ENCODE data around the gene VPS50. TPM values are rescaled to one million over a fixed set of nuclear protein-coding genes. Genes with fewer than 3 reads are reported as not detected.

Gene VPS50
- 22.2 and 26.4 TPM in 2 replicates for total RNA-seq (2014; rRNA removed; shearing (Covaris generic))

GRCh38 chr7:93231799-93232672 is at the start of gene VPS50:
TSS of gene VPS50 (plus strand) at chr7:93232366. CDS start at chr7:93232468, 102 bp downstream.
- H3K27ac ChIP-seq: peak within 1 kb of the TSS; percentile 34
- 0 out of 2 replicates have a peak, but pooled peaks cover 3% of the 10 kb centered on the region for H3K4me1 ChIP-seq
- H3K27me3 ChIP-seq: no peaks in the 10 kb centered on the region
- no peaks in the 10 kb centered on the region for H3K9me3 ChIP-seq (replicated peaks)
- H3K36me3 ChIP-seq: no peaks in the 10 kb centered on the region
- peak within 1 kb of the TSS; percentile 76 for H3K4me3 ChIP-seq
- peak; percentile 95 to 98 for DNase-seq

- Histone ChIP-seq H3K4me3 (no peak overlapping the region), H3K4me1 (no peaks in the 10 kb centered on the region), H3K36me3 (no peaks in the 10 kb centered on the region), H3K27ac (no peak overlapping the region), H3K9me3 (replicated peaks) (no peaks in the 10 kb centered on the region), H3K27me3 (peaks cover 6% of the 10 kb centered on the region)
- no peak for DNase-seq
Observed at GRCh38 chr7:93185303-93186027, 46.7 kb upstream of the VPS50 start.

- Histone ChIP-seq H3K9me3 (replicated peaks) (no peaks in the 10 kb centered on the region), H3K4me1 (no peaks in the 10 kb centered on the region), H3K36me3 (no peaks in the 10 kb centered on the region), H3K27me3 (peaks cover 9% of the 10 kb centered on the region), H3K27ac (no peak overlapping the region), H3K4me3 (no peak overlapping the region)
- DNase-seq: no peak
Observed at GRCh38 chr7:93188870-93189634, 43.1 kb upstream of the VPS50 start.

GRCh38 chr7:93194386-93194785 is 37.8 kb upstream of the VPS50 start:
- Histone ChIP-seq H3K27ac (no peak overlapping the region), H3K27me3 (peaks cover 4% of the 10 kb centered on the region), H3K36me3 (no peaks in the 10 kb centered on the region), H3K9me3 (replicated peaks) (no peaks in the 10 kb centered on the region), H3K4me3 (no peak overlapping the region), H3K4me1 (no peaks in the 10 kb centered on the region)
- no peak for DNase-seq

- H3K27ac ChIP-seq: no peak overlapping the region
- no peaks in the 10 kb centered on the region for H3K9me3 ChIP-seq (replicated peaks)
- DNase-seq: no peak
- H3K27me3 ChIP-seq: 0 out of 2 replicates have a peak, but pooled peaks cover under 1% of the 10 kb centered on the region
- H3K36me3 ChIP-seq: no peaks in the 10 kb centered on the region
- H3K4me3 ChIP-seq: no peak overlapping the region
- H3K4me1 ChIP-seq: no peaks in the 10 kb centered on the region
Observed at GRCh38 chr7:93196336-93196735, 35.8 kb upstream of the VPS50 start.

- H3K27me3 ChIP-seq: no peaks in the 10 kb centered on the region
- H3K9me3 ChIP-seq (replicated peaks): no peaks in the 10 kb centered on the region
- no peaks in the 10 kb centered on the region for H3K36me3 ChIP-seq
- no peak overlapping the region for H3K4me3 ChIP-seq
- no peak for DNase-seq
- H3K27ac ChIP-seq: no peak overlapping the region
- H3K4me1 ChIP-seq: no peaks in the 10 kb centered on the region
Observed at GRCh38 chr7:93198472-93198871, 33.7 kb upstream of the VPS50 start.

GRCh38 chr7:93202594-93203250 is 29.4 kb upstream of the VPS50 start:
- H3K27me3 ChIP-seq: peaks cover 5% of the 10 kb centered on the region; the same call in 1 of the 2 replicates
- H3K4me1 ChIP-seq: no peaks in the 10 kb centered on the region
- H3K36me3 ChIP-seq: no peaks in the 10 kb centered on the region
- no peak for DNase-seq
- H3K27ac ChIP-seq: no peak overlapping the region
- no peak overlapping the region for H3K4me3 ChIP-seq
- H3K9me3 ChIP-seq (replicated peaks): no peaks in the 10 kb centered on the region

- Histone ChIP-seq H3K36me3 (no peaks in the 10 kb centered on the region), H3K4me1 (no peaks in the 10 kb centered on the region), H3K4me3 (no peak overlapping the region), H3K27me3 (peaks cover 5% of the 10 kb centered on the region; the same call in 1 of the 2 replicates), H3K27ac (no peak overlapping the region), H3K9me3 (replicated peaks) (no peaks in the 10 kb centered on the region)
- DNase-seq: no peak
Observed at GRCh38 chr7:93203496-93203895, 28.7 kb upstream of the VPS50 start.

GRCh38 chr7:93205046-93205445 is 27.1 kb upstream of the VPS50 start:
- DNase-seq: no peak
- H3K27ac ChIP-seq: no peak overlapping the region
- H3K27me3 ChIP-seq: peaks cover 5% of the 10 kb centered on the region; the same call in 1 of the 2 replicates
- H3K4me3 ChIP-seq: no peak overlapping the region
- no peaks in the 10 kb centered on the region for H3K36me3 ChIP-seq
- H3K4me1 ChIP-seq: no peaks in the 10 kb centered on the region
- no peaks in the 10 kb centered on the region for H3K9me3 ChIP-seq (replicated peaks)

GRCh38 chr7:93211228-93211818 is 20.8 kb upstream of the VPS50 start:
- Histone ChIP-seq H3K27ac (no peak overlapping the region), H3K4me1 (no peaks in the 10 kb centered on the region), H3K4me3 (no peak overlapping the region), H3K9me3 (replicated peaks) (no peaks in the 10 kb centered on the region), H3K36me3 (no peaks in the 10 kb centered on the region), H3K27me3 (no peaks in the 10 kb centered on the region)
- DNase-seq: no peak

GRCh38 chr7:93212881-93213280 is 19.3 kb upstream of the VPS50 start:
- no peaks in the 10 kb centered on the region for H3K4me1 ChIP-seq
- no peaks in the 10 kb centered on the region for H3K27me3 ChIP-seq
- H3K36me3 ChIP-seq: no peaks in the 10 kb centered on the region

GRCh38 chr7:93218997-93219827 is 13.0 kb upstream of the VPS50 start:
- no peak overlapping the region for H3K27ac ChIP-seq
- H3K4me3 ChIP-seq: no peak overlapping the region
- H3K9me3 ChIP-seq (replicated peaks): no peaks in the 10 kb centered on the region
- no peak for DNase-seq
- no peaks in the 10 kb centered on the region for H3K36me3 ChIP-seq
- H3K27me3 ChIP-seq: no peaks in the 10 kb centered on the region
- H3K4me1 ChIP-seq: no peaks in the 10 kb centered on the region

More at GRCh38 chr7:93212881-93213280, 19.3 kb upstream of the VPS50 start:
- H3K27ac ChIP-seq: no peak overlapping the region
- H3K4me3 ChIP-seq: no peak overlapping the region
- DNase-seq: no peak
- H3K9me3 ChIP-seq (replicated peaks): no peaks in the 10 kb centered on the region

GRCh38 chr7:93219868-93220267 is 12.3 kb upstream of the VPS50 start:
- H3K36me3 ChIP-seq: no peaks in the 10 kb centered on the region
- DNase-seq: no peak
- H3K4me1 ChIP-seq: no peaks in the 10 kb centered on the region
- no peak overlapping the region for H3K4me3 ChIP-seq
- H3K9me3 ChIP-seq (replicated peaks): no peaks in the 10 kb centered on the region
- H3K27me3 ChIP-seq: no peaks in the 10 kb centered on the region
- H3K27ac ChIP-seq: no peak overlapping the region
